HG02852 (cell line): ENCODE results near the gene KCNK17.

Source experiments
- ATAC-seq: cut with Tn5 transposase; IDR thresholded peaks from one replicate; pipeline ENCODE4 v1.9.1; 2021; ENCODE audit warnings: mild to moderate bottlenecking, moderate library complexity; ENCODE audit not compliant: unreplicated experiment

KCNK17 gene, protein sequence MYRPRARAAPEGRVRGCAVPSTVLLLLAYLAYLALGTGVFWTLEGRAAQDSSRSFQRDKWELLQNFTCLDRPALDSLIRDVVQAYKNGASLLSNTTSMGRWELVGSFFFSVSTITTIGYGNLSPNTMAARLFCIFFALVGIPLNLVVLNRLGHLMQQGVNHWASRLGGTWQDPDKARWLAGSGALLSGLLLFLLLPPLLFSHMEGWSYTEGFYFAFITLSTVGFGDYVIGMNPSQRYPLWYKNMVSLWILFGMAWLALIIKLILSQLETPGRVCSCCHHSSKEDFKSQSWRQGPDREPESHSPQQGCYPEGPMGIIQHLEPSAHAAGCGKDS

GRCh38 chr6:39314273-39314795 lies at the start of gene KCNK17:
TSS of gene KCNK17 (minus strand) at chr6:39314419. CDS start at chr6:39314320, 99 bp downstream.
- ATAC-seq: no peak

GRCh38 chr6:39363280-39363679 lies 49.1 kb upstream of the KCNK17 start:
- ATAC-seq: no peak

GRCh38 chr6:39362487-39362865 lies 48.3 kb upstream of the KCNK17 start:
- ATAC-seq: no peak

- ATAC-seq: no peak
Measured at GRCh38 chr6:39361657-39362486, 47.7 kb upstream of the KCNK17 start.

DNA sequence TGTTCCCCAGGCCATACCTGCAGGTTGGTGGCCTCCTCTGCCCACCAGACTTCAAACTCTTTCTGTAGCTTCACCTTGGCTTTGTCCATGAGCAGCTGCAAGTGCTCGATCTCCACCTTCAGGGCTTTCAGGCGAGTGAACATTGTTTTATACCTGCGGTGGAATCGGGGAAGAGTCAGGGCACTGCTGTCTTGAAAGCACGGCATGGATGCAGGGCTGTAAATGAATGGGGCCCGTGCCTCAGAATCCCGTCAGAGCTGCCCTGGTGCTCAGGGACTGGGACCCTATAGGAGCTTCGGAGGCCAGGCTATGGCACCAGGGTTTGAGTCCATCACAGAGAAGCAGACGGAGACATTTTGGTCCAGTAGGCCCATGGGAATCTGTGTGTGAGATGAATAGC lies 46.2 kb upstream of the KCNK17 start:
- ATAC-seq: no peak

- ATAC-seq: no peak
Measured at GRCh38 chr6:39357998-39358686, 43.9 kb upstream of the KCNK17 start.

DNA sequence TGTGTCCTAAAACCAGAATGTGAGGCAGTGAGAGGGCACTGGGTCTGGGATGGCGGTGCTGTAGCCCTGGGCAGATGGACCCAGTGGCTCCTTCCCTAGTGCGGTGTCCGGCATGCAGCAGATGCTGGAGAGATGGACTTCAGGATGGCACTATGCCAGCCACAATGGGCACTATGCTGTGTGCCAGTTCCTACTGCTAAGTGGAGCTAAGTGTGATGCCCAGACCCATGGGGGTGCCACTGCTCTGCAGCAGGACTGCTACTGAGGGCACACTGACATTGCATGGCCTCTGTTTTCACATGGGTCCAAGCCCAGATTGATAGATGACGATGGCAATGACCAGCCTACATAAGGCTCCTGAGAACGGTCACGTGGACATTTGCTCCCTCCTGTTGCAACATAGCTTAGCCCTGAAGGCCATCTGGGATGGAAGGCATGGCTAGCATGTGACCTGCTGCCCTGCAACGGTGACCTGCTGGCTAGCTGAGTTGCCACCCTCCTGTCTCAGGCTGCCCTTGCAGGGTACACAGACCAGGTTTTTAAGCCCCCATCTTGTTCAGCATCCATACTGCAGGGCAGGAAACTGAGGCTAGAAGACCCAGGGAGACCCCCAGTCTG lies 39.6 kb upstream of the KCNK17 start:
- no peak for ATAC-seq

DNA sequence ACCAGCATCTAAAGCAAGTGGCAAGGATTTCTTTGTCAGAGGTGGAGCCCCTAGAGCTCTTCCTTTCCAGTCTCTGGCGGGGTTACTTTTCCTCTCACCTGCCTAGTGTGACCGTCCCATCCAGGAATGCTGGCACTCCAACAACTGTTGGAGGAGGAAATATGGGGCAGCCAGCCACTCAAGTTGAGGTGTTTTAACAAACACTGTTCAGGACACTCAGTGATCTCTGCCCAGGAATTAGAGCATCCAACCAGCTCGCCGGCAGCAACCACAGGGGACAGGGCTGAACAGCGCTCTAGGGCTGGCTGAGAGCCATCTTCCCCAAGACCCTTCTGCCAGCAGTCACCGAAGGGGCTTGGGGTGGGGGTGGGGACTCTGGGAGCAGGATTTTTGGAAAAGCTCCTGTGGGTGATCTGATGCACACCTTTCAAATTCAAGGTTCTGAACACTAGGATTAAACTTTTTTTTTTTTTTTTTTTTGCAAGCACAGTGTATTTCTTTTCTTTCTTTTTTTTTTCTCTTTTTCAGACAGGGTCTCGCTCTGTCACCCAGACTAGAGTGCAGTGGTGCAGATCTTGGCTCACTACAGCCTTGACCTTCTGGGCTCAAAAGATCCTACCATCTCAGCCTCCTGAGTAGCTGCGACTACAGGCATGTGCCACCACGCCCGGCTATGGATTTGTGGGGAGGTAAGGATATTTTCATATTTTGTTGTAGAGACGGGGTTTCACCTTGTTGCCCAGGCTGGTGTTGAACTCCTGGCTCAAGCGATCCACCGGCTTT lies 36.7 kb upstream of the KCNK17 start:
- ATAC-seq: no peak

DNA sequence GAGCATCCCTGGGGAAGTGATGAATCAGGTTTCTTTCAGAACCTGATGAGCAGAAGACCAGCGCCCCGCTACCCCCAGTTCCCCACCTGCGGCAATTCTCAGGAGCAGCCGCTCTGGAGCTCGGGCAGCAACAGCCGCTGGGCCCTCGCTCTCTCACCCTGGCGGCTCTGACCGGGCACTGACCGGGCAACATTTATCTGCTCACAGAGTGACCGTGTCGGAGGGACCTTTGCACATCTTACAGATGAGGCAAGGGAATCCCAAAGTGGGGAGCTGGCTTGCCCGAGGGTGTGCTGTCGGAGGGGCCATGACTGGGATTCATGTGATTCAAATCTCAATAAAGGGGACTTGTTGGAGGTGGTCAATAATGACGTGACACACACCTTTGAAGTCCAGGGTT lies 34.5 kb upstream of the KCNK17 start:
- ATAC-seq: no peak

- ATAC-seq: peak; percentile 46
Measured at GRCh38 chr6:39347906-39348585, 33.8 kb upstream of the KCNK17 start.

- no peak for ATAC-seq
Measured at GRCh38 chr6:39347206-39347605, 33.0 kb upstream of the KCNK17 start.

GRCh38 chr6:39344821-39345280 lies 30.6 kb upstream of the KCNK17 start:
- ATAC-seq: no peak

DNA sequence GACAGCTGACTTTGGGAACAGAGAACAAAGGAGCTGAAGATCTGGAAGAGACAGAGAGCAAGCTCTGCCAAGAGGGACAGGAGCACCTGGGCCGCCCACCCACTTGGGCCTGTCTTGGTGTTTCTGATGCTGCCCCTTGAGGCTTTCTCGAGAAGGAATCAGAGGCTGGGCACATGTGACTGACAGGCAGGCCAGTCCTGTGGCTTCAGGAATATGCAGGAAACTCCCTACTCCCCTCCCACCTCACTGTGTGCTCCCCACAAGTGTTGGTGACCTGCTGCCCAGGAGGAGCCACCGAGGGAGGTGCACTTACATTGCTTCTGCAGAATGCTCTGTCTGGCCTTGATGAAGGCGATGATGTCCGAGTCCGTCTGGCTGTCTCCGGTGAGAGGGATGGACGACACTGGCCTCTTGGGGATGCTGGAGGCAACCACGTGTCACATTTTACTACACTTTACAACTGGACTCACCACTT lies 29.2 kb upstream of the KCNK17 start:
- ATAC-seq: no peak

DNA sequence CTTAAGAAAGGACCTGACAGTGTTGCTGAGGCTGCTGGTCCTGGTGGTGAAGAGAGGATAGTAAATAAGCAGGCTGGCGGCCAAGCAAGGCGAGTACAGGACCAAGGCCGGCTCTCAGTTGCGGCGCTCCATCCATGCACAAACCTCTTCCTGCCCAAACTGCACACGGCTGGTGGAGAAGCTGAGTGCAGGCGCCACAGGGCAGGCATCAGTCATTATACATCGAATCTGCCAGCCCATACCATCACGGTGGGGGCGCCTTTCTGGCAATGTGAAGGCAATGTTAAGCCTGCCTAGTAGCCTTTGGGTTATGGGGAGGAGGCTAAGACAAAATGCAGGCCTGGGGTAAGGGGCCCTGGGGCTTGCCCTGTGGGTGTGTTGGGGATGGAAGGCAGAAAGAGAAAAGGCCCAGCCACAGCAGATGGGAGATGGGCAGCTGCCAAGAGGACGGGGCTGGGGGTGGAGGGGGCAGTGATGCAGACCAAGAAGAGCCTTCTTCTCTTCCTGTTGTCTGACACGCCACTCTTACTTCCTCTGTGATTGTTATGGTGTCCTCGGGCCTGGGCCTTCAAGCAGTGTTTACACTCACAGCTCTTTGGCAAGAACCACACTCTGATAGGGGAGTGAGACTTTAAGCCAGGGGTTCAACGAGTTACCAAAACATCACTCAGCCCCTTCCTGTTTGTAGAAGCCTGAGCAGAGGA lies 28.6 kb upstream of the KCNK17 start:
- no peak for ATAC-seq

GRCh38 chr6:39341937-39342336 lies 27.7 kb upstream of the KCNK17 start:
- ATAC-seq: no peak

- ATAC-seq: no peak
Measured at GRCh38 chr6:39341352-39341751, 27.1 kb upstream of the KCNK17 start.

DNA sequence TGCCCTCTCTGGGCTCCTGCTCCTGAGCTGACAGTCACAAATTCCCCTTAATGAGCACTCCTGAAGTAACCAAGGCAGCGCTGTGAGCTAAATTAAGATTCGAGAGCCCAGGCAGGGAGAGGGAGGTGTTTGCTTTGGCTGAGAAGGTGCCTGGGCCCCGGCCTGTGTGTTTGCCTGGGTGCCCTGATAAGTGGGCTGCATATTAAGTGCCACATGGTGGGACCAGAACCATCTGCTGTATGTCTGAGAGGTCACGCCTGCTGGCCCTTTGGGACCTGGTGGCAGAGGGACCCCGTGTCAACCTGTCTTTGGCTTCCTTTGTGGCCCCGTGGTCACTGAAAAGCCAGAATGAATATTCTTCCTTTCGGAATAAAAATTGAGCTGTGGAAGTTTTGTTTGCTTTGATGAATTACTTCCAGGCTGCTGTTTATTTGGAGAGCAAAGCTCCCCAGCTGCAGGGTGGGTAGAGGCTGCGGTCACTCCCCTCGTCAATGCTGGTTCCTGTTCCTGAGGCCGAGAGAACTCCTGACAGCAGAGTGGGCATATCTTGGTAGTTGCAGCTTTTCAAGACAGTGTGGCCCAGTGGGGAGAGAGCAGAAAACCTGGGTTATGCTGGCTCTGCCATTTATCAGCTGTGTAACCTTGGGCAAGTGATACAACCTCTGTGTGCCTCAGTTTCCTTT lies 25.8 kb upstream of the KCNK17 start:
- no peak for ATAC-seq
